HG03108 (cell line): Measurements from ENCODE around the gene KRT14.

Experiments used
- ATAC-seq: cut with Tn5 transposase; IDR thresholded peaks from one replicate; pipeline ENCODE4 v1.9.1; 2021; ENCODE audit warnings: moderate library complexity; ENCODE audit not compliant: unreplicated experiment

Gene KRT14

GRCh38 chr17:41533613-41534012 lies 53.1 kb downstream of the KRT14 start:
- no peak for ATAC-seq

DNA sequence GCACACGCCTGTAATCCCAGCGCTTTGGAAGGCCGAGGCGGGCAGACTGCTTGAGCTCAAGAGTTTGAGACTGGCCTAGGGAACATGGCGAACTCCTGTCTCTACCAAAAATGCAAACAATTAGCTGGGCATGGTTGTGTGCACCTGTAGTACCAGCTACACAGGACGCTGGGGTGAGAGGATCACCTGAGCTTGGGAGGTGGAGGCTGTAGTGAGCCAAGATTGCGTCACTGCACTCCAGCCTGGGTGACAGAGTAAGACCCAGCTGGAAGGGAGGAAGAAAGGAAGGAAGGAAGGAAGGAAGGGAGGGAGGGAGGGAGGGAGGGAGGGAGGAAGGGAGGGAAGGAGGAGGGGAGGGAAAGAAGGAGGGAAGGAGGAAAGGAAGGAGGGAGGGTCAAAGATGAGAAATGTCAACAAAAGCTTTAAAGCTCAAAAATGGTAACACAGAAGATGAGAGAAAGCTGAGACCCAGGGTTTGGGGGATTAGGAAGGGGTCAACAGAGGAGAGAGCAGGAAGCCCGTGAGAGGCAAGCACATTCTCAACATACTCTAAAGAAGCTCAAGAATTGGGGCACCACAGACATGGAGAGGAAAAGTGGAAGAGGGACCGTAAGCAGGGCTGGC lies 53.6 kb downstream of the KRT14 start:
- no peak for ATAC-seq
